NCI-H510A treated with DMSO at 0.1 percent for 48 hours (cell line): Measurements from ENCODE around the gene NTRK2.

Experiments used
- DNase-seq: peaks from one replicate; lab custom pipeline; 2025; lab: John Stamatoyannopoulos, UW

The NTRK2 gene

DNA sequence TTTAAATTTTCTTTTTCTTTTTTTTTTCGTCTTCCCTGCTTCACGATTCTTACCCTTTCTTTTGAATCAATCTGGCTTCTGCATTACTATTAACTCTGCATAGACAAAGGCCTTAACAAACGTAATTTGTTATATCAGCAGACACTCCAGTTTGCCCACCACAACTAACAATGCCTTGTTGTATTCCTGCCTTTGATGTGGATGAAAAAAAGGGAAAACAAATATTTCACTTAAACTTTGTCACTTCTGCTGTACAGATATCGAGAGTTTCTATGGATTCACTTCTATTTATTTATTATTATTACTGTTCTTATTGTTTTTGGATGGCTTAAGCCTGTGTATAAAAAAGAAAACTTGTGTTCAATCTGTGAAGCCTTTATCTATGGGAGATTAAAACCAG, 352.2 kb downstream of the NTRK2 start:
- no peak for DNase-seq

DNA sequence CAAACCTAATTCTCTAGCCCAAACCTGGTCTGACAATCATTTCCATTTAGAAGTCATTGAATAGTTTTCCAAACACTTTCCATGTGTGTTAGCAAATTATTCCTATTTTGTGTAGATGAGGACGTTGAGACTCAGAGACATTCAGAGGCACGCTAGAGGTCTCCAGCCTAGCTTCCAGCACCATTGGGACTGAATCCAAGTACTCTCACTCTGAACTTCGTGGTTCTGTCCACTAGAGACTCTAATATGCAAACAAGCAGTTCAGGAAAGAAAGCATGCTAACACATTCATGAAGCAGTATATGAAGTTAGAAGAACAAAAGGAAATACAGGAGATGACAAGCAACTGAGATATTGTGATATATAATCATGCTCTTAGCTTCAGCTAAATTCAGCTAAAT, 354.8 kb downstream of the NTRK2 start:
- no peak for DNase-seq

DNA sequence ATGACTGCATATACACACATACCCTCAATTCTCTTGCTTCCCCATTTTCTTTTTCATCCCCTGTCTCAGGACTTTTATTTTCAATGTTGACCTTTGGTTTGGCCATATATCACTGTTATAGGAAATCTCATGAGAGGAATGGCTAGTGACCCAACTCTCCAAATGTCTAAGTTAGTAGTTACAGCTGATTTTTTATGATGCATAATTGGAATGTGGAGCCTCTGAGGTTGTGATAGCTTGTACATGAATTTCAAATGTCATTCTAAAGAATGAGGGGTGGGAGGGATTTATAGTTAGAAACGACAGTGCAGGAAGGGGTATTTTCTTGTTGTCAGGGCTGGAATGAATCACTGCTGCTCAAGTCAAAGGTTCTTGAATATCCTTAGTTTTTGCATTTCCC, 356.1 kb downstream of the NTRK2 start:
- no peak for DNase-seq

DNA sequence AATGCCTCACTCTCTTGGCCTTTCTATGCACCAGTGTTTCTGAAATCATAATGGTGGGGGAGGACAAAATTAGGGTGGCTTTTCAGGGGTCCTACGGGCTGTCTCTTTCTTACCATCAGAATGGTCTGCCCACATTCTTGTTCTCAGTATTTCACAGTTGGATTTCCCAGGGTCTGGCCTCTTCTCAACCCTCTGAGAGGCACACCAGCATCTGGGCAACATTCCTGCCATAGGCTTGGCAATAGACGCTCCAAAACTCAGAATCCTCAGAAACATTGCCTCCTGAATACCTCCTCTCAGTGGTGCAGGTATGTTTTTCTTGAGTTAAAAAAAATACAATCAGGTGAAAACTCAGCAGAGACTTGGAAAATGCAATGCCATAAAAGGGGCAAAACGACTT, 358.3 kb downstream of the NTRK2 start:
- DNase-seq = no peak

DNA sequence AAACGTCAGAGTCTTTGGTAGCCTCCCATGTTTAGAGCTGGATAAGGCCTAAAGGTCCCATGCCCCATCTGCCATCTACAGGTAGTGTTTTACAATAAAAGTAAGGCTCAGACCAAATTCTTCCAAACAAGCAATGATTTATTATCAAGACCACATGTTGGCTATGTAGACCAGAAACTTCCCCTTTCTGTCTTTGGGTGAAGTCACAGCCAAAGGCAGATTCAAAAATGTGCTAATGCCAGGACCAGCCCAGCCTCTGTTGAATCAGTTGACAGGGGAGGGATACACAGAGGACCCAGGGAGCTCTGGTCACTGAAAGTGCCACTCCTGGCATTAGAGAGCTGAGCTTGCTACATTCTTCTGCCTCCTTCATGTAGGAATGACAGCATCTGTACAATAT, 360.8 kb downstream of the NTRK2 start:
- no peak for DNase-seq

DNA sequence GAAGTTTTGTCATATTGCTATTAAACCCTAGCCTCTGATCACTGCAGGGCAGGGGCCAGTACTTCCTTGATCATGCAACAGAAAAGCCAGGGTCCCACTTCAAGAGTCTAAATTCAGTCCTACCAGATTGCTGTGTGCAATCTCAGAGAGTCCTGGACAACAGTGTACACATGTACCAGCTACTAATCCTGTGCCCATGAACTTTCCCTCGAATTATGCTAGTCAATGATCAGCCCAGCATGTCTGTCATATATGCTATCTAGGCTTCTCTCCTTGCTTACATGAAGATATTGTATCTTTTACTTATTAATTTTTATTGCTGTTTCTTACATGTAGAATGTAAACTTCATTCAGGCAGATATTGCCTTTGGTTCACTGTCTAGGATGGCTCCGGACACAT, 367.0 kb downstream of the NTRK2 start:
- no peak for DNase-seq

DNA sequence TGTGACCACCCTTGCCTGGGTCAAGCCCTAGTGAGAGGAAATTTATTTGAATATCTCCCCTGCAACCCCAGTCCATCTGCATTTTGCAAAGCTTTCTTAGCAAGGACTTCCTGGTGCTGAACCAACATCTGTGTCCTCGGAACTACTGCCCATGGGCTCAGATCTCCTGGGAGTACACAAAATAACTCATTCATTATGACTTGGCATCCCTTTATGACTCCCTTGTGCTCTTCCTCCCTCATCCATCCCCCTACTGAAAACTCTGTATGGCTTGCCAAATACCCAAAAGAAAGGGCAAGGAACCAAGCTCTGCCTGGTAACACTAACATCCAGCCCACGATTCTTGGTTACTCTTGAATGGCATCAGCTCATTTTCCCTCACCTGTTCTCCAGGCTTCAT, 368.5 kb downstream of the NTRK2 start:
- no peak for DNase-seq

DNA sequence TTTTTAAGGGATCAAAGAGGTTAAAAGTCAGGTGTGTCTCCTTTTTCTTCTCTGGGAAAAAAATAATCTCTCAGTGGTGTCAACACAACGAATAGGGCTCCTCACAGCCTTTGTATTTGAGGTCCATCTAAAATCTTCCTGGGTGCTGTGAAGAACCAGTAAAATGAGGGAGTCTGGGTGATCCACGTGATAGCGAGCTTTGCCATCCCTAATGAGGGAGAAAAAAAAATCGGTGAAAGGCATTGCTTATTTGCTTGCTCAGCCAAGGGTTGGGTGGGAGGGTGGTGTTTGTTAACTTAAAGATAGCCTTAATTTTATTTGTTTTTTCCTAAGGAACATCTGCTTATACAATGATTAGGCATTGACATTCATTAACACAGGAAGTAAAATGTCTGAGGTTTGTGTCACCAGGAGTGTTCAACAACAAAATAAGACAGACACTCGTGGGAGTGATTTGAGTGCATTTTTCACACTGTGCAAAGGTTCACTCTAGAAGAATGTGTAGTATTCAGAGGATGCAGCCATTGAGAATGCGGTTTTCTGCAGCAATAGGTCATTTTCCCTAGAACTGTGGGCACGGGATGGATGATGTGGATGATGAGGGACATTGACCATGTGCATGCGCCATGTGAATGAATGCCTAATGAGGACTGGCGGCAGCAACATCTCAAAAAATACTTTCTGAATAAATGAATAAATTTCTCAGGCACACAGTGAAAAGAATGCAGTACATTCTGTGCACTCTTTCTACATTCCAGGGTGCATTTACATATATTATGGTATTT, 369.5 kb downstream of the NTRK2 start:
- no peak for DNase-seq

DNA sequence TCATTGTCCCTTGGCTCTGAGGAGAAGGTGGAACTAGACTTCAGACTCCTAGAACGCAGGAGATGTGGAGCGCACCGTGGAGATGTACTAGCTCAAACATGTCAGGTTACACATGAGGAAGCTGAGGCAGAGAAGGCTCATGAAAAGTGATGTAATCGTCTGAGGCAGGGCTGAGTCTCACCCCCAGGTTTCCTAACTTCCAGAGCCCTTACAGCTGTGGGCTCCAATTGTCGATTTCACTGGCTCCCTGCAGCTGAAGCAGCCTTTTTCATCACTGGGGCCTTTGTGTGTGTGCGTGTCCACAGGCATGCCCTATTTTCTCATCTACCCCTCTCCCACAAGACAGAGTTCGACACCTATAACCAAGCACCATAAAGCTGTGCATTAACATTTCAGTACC, 370.6 kb downstream of the NTRK2 start:
- no peak for DNase-seq

DNA sequence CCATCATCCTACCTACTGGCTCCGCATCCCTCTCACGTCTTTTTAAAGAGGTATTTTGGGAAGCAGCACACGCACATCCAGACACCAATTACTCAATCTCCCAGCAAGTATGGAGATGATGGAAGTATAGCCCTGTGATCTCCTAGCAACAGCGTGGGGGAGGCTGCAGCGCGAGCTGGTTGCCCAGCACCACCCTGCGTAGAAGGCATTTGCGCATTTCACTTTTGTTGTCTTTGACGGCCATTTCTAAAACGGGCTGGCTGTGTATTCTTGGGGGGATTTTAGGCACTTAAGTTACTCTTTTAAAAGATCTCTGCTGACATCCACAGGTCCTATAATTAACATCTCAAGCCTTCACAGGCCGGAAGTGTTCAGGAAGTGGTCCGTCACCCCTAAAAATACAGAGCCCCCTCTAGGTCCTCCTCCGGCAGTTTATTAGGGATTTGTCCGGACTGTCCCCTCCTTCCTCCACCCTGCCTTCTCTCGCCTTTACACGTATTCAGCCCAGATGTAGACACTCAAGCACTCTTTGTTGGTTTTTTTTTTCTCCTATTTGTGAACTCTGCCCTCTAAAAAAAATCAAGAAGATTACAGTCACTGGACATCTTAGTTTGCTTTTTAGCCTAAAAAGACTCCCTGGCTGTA, 371.4 kb downstream of the NTRK2 start:
- no peak for DNase-seq

DNA sequence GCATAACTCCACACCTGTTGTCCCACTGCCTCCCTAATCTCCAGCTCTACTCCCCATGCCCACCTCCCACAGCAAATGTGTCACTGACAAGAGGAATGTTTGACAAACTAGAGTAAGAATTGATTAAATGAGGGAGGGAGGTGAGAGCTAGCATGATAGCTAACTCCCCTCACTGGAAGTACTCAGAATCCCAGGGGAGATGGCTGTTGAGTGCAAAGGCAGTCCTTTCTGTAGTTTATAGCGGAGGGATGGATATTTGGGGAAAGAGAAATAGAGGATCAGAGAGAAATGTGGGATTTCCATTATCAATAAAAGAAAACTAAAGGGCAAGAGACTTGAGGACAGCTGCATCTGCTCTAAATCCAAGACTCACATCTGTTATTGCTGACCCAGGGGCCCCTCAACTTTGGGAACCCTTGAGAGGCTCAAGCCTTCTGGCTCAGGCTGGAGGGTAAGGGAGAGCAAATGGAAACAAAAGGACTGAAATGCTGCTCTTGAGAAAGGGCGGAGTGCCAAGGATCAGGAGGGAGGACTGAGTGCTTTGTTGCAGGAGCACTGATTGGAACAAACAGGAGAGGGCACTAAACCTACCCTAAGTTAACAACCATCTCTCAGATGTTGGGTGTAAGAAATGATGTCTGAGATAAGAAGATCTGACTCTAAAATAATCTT, 372.1 kb downstream of the NTRK2 start:
- DNase-seq = no peak

DNA sequence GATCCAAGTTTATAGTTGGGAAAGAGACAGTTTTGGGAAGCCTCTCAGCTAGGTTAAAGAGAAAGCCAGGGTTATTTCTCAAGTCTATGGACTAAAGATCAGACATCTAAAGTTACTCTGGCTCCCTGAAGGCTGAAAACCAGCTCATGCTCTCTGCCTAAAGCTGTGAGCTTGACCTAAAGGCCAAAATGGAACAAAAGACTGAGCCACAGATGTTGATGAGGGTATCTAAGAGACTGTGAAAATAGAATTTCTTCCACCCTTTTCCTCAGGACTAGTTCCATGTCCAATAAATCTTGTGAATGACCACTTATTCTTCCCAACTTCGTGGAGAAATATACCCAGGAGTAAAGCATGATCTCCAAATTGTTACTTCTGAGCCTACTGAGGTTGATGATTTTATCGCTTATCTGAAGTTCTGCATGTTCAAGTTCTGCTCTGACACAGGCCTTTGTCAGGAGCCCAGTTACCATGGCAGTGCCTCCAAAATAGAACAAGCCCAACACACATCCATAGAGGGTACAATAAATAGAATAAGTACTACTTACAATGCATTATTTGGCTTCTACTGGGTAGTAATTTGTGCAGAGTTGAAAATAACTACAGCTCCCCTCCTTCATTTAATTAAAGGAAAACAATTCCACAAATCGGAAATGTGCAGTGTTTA, 373.6 kb downstream of the NTRK2 start:
- no peak for DNase-seq

DNA sequence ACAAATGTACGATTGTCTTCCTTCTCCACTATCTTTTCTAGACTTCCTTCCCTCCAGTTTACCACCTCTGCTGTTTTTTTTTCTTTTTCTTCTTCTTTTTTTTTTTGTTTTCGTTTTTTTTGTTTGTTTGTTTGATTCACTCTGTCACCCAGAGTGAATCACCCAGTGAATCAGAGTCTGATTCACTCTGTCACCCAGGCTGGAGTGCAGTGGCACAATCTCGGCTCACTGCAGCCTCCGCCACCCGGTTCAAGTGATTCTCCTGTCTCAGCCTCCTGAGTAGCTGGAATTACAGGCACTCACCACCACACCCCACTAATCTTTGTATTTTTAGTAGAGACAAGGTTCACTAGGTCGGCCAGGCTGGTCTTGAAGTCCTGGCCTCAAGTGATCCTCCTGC, 375.7 kb downstream of the NTRK2 start:
- DNase-seq = no peak

DNA sequence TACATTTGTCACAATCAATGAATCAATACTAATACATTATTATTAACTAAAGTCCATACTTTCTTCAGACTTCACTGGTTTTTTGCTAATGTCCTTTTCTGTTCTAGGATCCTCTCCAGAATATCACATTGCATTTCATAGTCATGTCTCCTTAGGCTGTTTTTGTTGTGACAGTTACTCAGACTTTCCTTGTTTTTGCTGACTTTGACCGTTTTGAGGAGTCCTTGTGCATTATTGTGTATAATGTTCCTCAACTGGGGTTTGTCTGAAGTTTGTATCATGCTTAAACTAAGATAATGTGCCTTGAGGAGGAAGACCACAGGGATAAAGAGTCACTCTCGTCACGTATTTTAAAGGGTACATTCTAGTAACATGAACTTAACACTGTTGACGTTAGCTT, 376.9 kb downstream of the NTRK2 start:
- no peak for DNase-seq

DNA sequence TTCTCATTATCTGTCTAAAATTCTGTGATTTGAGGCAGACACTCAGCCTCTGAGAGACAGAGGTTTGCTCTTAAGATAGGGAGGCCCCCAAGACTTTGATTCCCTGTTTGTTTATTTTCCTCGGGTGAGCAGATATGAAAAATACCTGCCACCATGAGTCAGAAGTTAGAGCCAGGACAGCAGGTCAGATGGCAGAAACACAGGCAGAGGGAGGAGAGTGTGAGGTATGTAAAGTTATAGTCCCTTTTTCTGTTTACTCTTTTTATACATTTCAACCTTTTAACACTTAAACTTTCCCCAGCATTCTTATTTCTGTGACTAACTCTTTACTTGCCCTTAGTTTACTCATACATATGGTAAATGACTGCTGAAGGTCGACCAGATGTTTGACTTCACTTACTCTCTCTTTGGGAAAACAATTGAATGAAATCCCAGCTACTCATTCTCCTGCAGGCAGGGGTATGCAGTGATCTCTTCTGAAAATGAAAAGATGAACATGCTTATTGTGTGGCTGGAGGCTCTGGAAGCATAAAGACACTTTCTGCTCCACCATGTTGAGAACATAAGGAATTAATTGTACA, 383.8 kb downstream of the NTRK2 start:
- DNase-seq = no peak

DNA sequence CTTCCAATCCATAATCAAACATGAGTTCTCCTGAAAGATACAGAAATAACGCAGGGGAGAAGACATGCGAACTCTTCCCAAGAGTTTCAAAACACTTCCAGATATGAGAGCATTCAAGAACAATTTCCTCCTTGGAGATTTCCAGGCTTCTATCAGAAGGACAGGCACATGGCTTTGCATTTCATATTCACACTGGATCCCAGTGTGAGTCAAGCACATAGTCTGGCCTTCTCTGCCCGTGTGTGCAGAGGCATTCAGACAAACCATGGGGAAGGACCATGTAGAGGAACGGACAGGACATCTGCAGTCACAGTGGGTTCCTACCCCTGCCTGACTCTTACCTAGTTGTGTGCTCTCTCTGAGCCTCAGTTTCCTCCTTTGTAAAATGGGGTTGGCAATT, 384.5 kb downstream of the NTRK2 start:
- DNase-seq = no peak

DNA sequence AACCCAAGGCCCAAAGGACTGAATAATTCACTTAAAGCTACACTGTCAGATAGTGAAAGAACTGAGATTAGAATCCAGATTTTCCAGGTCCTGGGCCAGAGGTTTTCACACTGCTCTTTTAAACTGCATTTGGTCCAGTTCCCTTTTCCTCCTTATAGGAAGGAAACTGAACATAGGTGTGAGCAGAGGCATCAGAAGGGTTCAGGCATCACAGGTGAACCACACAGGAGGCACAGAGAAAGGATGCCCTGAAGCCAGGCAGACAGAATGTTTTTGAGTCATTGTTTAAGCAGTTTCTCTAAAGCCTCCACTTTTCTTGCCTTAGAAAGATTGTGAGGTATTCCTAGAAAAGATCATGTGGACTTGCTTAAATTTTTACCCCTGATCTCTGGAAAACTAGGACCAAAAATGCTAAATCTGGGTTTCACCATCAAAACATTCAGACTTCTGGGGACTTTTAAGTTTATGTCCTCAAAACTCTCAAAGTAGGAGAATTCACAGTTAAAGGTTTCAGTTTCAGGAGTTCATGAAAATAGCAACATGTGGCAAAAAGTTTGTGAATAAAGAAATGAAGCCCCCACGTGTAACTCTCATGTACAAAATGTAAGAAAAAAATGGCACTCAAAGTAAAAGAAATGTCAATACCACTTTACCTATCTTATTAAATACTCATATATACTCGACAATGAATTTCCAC, 386.1 kb downstream of the NTRK2 start:
- no peak for DNase-seq

DNA sequence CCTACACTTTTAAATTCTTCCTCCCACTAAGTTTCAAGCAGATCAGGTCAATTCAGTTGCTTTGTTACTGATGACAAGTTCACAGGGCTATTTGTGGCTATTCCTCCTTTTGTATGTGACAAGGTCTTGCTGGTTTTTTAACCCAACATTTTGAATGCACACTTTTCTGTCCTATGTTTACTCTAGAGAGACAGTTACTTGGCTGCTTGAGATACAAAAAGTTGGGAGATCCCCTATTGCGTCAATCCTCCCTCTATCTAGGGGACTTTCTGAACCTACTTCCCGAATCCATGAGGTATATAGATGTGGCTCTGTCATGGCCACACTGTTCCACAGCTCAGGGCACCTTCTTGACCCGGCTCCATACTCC, 386.7 kb downstream of the NTRK2 start:
- no peak for DNase-seq

DNA sequence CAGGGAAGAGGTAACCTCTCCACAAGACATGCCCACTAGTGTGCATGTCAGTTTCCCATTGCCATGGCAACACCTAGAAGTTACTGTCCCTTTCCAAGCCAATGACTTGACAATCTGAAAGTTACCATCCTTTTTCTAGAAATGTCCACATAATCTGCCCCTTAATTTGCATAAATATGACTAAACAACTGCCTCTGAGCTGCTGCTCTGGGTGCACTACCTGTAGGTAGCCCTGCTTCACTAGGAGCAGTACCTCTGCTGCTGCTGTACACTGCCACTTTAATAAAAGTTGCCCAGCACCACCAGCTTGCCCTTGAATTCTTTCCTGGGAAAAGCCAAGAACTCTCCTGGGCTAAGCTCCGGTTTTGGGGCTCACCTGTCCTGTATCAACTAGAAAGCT, 392.4 kb downstream of the NTRK2 start:
- DNase-seq = no peak

DNA sequence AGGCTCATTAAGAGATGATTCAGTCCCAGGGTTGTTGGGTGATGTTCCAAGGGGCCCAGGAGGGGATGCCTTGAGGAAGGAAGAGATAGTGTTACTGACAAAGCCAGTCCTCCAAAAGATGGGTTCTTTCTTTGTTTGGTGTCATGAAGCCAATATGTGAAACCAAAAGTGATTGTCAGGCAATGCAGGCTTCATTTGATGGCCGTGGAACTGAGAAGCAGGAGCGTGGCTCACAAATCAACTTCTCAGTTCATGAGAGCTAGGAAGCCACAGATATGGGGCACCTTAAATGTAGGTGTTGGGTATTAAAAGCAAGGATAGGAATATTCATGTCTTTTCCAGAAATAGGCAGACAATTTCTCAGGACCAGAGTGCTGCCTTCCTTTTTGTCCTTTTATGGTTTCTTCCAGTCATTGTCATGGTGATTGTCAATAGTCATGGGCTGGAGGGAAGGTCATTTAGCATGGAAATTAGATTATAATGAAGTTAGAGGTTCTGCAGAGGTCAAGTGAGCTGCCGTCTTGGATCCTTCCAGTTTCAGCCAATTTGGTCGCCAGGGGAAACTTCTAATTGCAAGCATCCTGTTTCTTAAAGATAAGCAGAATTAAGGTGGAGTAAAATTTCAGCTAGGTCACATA, 393.0 kb downstream of the NTRK2 start:
- no peak for DNase-seq

DNA sequence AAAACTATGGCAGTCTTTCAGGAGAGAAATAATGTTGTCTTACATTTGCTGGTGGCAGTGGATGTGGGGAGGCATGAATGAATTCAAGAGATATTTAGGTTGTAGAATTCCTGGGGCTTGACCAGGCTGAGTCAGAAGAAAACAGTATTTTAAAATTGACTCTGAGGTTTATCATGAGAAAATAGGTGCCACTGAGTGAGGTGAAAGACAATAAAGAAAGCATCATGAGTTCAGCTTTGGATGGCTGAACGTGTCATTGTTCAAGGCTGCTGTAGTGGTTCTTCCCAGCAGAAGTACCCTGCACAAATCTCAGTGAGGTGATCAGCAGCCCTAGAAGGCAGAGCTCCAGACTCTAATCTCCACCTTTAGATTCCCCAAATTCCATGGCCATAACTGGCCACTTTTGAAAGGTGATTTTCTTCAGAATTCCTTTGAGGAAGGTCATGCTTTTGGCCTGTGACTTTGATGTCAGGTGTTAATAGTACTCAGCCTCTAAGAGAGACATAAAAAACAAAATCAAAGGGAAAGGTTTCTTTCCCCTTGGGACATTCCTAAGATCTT, 395.4 kb downstream of the NTRK2 start:
- DNase-seq = no peak
